Measurements from ENCODE around the gene CRTAC1. TPM values are rescaled to one million over a fixed set of nuclear protein-coding genes. Genes with fewer than 3 reads are reported as not detected.

Gene CRTAC1
- total RNA-seq, 1 experiment from 2014 or later, result 1.2 TPM

DNA sequence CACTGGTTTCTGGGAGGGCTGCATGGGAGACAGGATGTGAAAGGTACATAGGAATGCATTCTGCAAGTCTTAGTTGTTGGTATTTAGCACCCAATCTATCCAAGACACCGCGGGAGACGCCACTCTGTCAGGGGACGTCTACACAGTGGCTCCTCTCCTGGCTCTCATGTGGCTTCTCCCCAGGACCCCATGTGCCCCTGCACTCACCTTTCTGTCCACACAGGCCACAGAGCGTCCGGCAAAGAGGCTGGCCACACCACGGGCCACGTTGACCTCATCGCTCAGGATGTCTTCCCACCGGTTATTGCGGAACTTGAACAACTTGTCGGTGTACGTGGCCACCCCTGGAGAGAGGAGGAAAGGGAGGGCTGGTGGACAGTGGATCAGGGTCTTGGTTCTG is 107.4 kb downstream of the CRTAC1 start:
- H3K4me1 Mint-ChIP-seq, result no peaks in the 10 kb centered on the region
- H3K27ac Mint-ChIP-seq, result no peak overlapping the region
- TF ChIP-seq ZNF512 (CRISPR knock-in tag; IDR thresholded peaks at IDR 0.05; ENCODE audit: borderline replicate concordance) (no peak), TEAD1 (CRISPR knock-in tag; IDR thresholded peaks at IDR 0.05) (no peak), JAZF1 (CRISPR knock-in tag; IDR thresholded peaks at IDR 0.05) (no peak)
- ATAC-seq, result no peak
- CTCF ChIA-PET, result interaction anchor here (0.7 to 1.1 kb wide), 2 partner anchors 105 to 123 kb away, joined by 3 to 5 read pairs; no protein-coding TSS in a partner anchor
- H3K4me3 Mint-ChIP-seq, result no peak overlapping the region
- H3K27me3 Mint-ChIP-seq (ENCODE audit: low read depth), result peaks cover 7% of the 10 kb centered on the region
- POLR2A ChIA-PET, result no interaction called here
- H3K9me3 Mint-ChIP-seq, result no peaks in the 10 kb centered on the region
- no peak for DNase-seq (ENCODE audit: low spot score)
- no peaks in the 10 kb centered on the region for H3K36me3 Mint-ChIP-seq

GRCh38 chr10:97922022-97922758 is 108.2 kb downstream of the CRTAC1 start:
- CTCF ChIA-PET, result interaction anchor here (0.7 to 1.5 kb wide), 4 partner anchors 106 to 124 kb away, joined by 3 to 5 read pairs (median 3); no protein-coding TSS in a partner anchor
- POLR2A ChIA-PET, result no interaction called here

More at GRCh38 chr10:97922022-97922758, 108.2 kb downstream of the CRTAC1 start:
- peaks cover 10% of the 10 kb centered on the region for H3K27me3 Mint-ChIP-seq (ENCODE audit: low read depth)
- H3K4me3 Mint-ChIP-seq, result no peak overlapping the region
- H3K27ac Mint-ChIP-seq, result no peak overlapping the region
- DNase-seq (ENCODE audit: low spot score) (no peak), ATAC-seq (no peak)
- TF ChIP-seq ESRRA (CRISPR knock-in tag; IDR thresholded peaks at IDR 0.05; ENCODE audit: borderline replicate concordance), result no peak
- TF ChIP-seq, protein P1, sequence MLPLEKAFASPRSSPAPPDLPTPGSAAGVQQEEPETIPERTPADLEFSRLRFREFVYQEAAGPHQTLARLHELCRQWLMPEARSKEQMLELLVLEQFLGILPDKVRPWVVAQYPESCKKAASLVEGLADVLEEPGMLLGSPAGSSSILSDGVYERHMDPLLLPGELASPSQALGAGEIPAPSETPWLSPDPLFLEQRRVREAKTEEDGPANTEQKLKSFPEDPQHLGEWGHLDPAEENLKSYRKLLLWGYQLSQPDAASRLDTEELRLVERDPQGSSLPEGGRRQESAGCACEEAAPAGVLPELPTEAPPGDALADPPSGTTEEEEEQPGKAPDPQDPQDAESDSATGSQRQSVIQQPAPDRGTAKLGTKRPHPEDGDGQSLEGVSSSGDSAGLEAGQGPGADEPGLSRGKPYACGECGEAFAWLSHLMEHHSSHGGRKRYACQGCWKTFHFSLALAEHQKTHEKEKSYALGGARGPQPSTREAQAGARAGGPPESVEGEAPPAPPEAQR (CRISPR knock-in tag; IDR thresholded peaks at IDR 0.05), result no peak
- TF ChIP-seq, protein P2, sequence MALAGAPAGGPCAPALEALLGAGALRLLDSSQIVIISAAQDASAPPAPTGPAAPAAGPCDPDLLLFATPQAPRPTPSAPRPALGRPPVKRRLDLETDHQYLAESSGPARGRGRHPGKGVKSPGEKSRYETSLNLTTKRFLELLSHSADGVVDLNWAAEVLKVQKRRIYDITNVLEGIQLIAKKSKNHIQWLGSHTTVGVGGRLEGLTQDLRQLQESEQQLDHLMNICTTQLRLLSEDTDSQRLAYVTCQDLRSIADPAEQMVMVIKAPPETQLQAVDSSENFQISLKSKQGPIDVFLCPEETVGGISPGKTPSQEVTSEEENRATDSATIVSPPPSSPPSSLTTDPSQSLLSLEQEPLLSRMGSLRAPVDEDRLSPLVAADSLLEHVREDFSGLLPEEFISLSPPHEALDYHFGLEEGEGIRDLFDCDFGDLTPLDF (CRISPR knock-in tag; IDR thresholded peaks at IDR 0.05), result no peak
- no peak for TF ChIP-seq GTF2I (CRISPR knock-in tag; conservative IDR thresholded peaks at IDR 0.05)
- TF ChIP-seq GABPB1 (CRISPR knock-in tag; IDR thresholded peaks at IDR 0.05), result no peak
- TF ChIP-seq, protein P3, sequence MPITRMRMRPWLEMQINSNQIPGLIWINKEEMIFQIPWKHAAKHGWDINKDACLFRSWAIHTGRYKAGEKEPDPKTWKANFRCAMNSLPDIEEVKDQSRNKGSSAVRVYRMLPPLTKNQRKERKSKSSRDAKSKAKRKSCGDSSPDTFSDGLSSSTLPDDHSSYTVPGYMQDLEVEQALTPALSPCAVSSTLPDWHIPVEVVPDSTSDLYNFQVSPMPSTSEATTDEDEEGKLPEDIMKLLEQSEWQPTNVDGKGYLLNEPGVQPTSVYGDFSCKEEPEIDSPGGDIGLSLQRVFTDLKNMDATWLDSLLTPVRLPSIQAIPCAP (CRISPR knock-in tag; IDR thresholded peaks at IDR 0.05), result no peak
- no peak for TF ChIP-seq RORB (CRISPR knock-in tag; IDR thresholded peaks at IDR 0.05)
- no peak for TF ChIP-seq ARID4B (CRISPR knock-in tag; IDR thresholded peaks at IDR 0.05; ENCODE audit: borderline replicate concordance)
- no peak for TF ChIP-seq CBFB (CRISPR knock-in tag; IDR thresholded peaks at IDR 0.05; ENCODE audit: low read depth)
- TF ChIP-seq, protein P4, sequence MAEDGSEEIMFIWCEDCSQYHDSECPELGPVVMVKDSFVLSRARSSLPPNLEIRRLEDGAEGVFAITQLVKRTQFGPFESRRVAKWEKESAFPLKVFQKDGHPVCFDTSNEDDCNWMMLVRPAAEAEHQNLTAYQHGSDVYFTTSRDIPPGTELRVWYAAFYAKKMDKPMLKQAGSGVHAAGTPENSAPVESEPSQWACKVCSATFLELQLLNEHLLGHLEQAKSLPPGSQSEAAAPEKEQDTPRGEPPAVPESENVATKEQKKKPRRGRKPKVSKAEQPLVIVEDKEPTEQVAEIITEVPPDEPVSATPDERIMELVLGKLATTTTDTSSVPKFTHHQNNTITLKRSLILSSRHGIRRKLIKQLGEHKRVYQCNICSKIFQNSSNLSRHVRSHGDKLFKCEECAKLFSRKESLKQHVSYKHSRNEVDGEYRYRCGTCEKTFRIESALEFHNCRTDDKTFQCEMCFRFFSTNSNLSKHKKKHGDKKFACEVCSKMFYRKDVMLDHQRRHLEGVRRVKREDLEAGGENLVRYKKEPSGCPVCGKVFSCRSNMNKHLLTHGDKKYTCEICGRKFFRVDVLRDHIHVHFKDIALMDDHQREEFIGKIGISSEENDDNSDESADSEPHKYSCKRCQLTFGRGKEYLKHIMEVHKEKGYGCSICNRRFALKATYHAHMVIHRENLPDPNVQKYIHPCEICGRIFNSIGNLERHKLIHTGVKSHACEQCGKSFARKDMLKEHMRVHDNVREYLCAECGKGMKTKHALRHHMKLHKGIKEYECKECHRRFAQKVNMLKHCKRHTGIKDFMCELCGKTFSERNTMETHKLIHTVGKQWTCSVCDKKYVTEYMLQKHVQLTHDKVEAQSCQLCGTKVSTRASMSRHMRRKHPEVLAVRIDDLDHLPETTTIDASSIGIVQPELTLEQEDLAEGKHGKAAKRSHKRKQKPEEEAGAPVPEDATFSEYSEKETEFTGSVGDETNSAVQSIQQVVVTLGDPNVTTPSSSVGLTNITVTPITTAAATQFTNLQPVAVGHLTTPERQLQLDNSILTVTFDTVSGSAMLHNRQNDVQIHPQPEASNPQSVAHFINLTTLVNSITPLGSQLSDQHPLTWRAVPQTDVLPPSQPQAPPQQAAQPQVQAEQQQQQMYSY (CRISPR knock-in tag; IDR thresholded peaks at IDR 0.05), result no peak
- no peak for TF ChIP-seq SMAD3 (CRISPR knock-in tag; IDR thresholded peaks at IDR 0.05; ENCODE audit: borderline replicate concordance)
- TF ChIP-seq, protein P5, sequence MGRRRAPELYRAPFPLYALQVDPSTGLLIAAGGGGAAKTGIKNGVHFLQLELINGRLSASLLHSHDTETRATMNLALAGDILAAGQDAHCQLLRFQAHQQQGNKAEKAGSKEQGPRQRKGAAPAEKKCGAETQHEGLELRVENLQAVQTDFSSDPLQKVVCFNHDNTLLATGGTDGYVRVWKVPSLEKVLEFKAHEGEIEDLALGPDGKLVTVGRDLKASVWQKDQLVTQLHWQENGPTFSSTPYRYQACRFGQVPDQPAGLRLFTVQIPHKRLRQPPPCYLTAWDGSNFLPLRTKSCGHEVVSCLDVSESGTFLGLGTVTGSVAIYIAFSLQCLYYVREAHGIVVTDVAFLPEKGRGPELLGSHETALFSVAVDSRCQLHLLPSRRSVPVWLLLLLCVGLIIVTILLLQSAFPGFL (CRISPR knock-in tag; IDR thresholded peaks at IDR 0.05; ENCODE audit: borderline replicate concordance), result no peak
- no peak for TF ChIP-seq ZNF263 (CRISPR knock-in tag; IDR thresholded peaks at IDR 0.05; ENCODE audit: low read depth)
- H3K9me3 Mint-ChIP-seq, result no peaks in the 10 kb centered on the region
- H3K36me3 Mint-ChIP-seq, result no peaks in the 10 kb centered on the region
- H3K4me1 Mint-ChIP-seq, result no peaks in the 10 kb centered on the region

Data from WTC11 (cell line).